ENCODE data around the gene NHLH2.

GRCh38 chr1:115865704-115866380, 24.9 kb upstream of the NHLH2 start:
- TF ChIP-seq CTCF (IDR thresholded peaks at IDR 0.05): no peak
- no peak for TF ChIP-seq POLR2A (IDR thresholded peaks at IDR 0.05)

Measured in lower leg skin (tissue), 3 donors.